HL-60 (cell line): ENCODE data around the gene CCNB1IP1.
A peak's percentile ranks its signal among the peaks of the same experiment; 100 is the strongest.
"Not testable (repeated sequence)": the region's sequence is repeated elsewhere in the genome, so short reads cannot be mapped to it uniquely, and the experiment has no call there.

ENCODE experiments used
- DNase-seq, 2 experiments: peaks; one replicate each; pipeline ENCODE4 v3.0.0-alpha.2; 2010 to 2020; ENCODE audit warnings: low read depth in 1 of 2, low spot score in 1 of 2
- H3K27ac ChIP-seq: fragments of 250-450 bp; sonication (Bioruptor Pico); replicated peaks from 2 replicates; pipeline ENCODE4 v1.5.1; 2020; ENCODE audit warnings: mild to moderate bottlenecking, moderate library complexity
- H3K27me3 ChIP-seq: fragments of 250-450 bp; sonication (Bioruptor Pico); 2 replicates; pipeline ENCODE4 v1.5.1; 2021; ENCODE audit warnings: mild to moderate bottlenecking, moderate library complexity; ENCODE audit not compliant: insufficient read depth, poor library complexity, severe bottlenecking
- H3K4me3 ChIP-seq: replicated peaks from 2 replicates; pipeline ENCODE4 v1.5.1; 2011; ENCODE audit warnings: mild to moderate bottlenecking, control low read depth, low read length; ENCODE audit not compliant: insufficient read depth
- CTCF ChIP-seq: IDR thresholded peaks from one replicate; pipeline ENCODE4 v1.5.1; 2011; ENCODE audit warnings: low read length, control low read depth, inconsistent platforms; ENCODE audit not compliant: insufficient read depth
- GABPA ChIP-seq: IDR thresholded peaks from 2 replicates; pipeline ENCODE4 v1.6.1; 2012; ENCODE audit warnings: low read depth
- POLR2AphosphoS5 ChIP-seq: IDR thresholded peaks from 2 replicates; pipeline ENCODE4 v1.6.1; 2012; ENCODE audit warnings: low read depth
- REST ChIP-seq: IDR thresholded peaks from 2 replicates; pipeline ENCODE4 v1.6.1; 2012; ENCODE audit warnings: low read depth; ENCODE audit not compliant: insufficient replicate concordance
- SPI1 ChIP-seq: IDR thresholded peaks from 2 replicates; pipeline ENCODE4 v1.6.1; 2012; ENCODE audit warnings: low read depth, mild to moderate bottlenecking, borderline replicate concordance

CCNB1IP1 gene

GRCh38 chr14:20365928-20366327, 32.8 kb upstream of the CCNB1IP1 start:
- no peak overlapping the region for H3K27ac ChIP-seq
- no peak overlapping the region for H3K4me3 ChIP-seq
- H3K27me3 ChIP-seq, result no peaks in the 10 kb centered on the region
- no peak for TF ChIP-seq POLR2AphosphoS5
- no peak for TF ChIP-seq SPI1
- TF ChIP-seq CTCF, result no peak
- TF ChIP-seq GABPA, result no peak
- no peak for TF ChIP-seq REST
- DNase-seq, result no peak

- H3K27me3 ChIP-seq, H3K4me3 ChIP-seq: not testable (repeated sequence)
- DNase-seq, result peak in 1 of 2 experiments; percentile 42
- H3K27ac ChIP-seq, result peak overlapping the region; percentile 44
Measured at GRCh38 chr14:20358474-20358873, 25.4 kb upstream of the CCNB1IP1 start.

- no peak for DNase-seq
Measured at GRCh38 chr14:20356422-20356821, 23.3 kb upstream of the CCNB1IP1 start.

More at GRCh38 chr14:20356422-20356821, 23.3 kb upstream of the CCNB1IP1 start:
- Histone ChIP-seq H3K27ac (no peak overlapping the region), H3K27me3 (no peaks in the 10 kb centered on the region), H3K4me3 (no peak overlapping the region)
- no peak for TF ChIP-seq CTCF
- no peak for TF ChIP-seq REST
- TF ChIP-seq SPI1, result no peak
- no peak for TF ChIP-seq POLR2AphosphoS5
- no peak for TF ChIP-seq GABPA
